ENCODE data around the gene UBR1. TPM values are rescaled to one million over a fixed set of nuclear protein-coding genes. Genes with fewer than 3 reads are reported as not detected.

Gene UBR1
- total RNA-seq, 1 experiment from 2014 or later = 22.6 TPM

DNA sequence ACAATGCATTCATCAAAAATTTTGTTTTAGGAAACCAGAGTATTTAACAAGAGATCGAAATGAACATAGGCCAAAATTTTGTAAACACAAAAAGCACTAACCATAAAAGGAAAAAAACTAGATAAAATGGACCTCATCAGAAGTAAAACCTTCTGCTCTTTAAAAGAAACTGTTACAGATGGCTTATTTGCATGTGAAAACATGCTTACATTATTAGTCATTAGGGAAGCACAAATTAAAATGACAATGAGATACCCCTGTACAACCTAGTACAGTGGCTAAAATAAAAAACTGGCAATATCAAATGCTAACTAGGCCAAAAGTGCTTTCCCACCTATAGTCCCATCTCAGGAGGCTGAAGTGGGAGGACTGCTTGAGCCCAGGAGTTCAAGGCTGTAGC lies 19.3 kb downstream of the UBR1 start:
- Histone ChIP-seq H2AFZ (ENCODE audit: low read length) (no peak overlapping the region), H3K27ac (ENCODE audit: low read length) (no peak overlapping the region), H3K4me1 (ENCODE audit: insufficient read depth, low read length) (no peaks in the 10 kb centered on the region), H3K79me2 (ENCODE audit: low read length) (0 out of 2 replicates have a peak, but pooled peaks cover 5% of the 10 kb centered on the region), H3K9me3 (ENCODE audit: low read length) (no peaks in the 10 kb centered on the region), H3K4me3 (ENCODE audit: low read length) (no peak overlapping the region), H3K27me3 (ENCODE audit: low read length) (no peaks in the 10 kb centered on the region), H3K9ac (ENCODE audit: low read length) (no peak overlapping the region), H4K20me1 (ENCODE audit: low read length) (no peaks in the 10 kb centered on the region), H3K9me2 (replicated peaks; ENCODE audit: low read length) (no peaks in the 10 kb centered on the region), H3K36me3 (ENCODE audit: low read depth, low read length) (peaks cover 21% of the 10 kb centered on the region), H3K4me2 (ENCODE audit: low read length) (no peak overlapping the region), H3F3A (ENCODE audit: low read length, unreplicated experiment) (no peaks in the 10 kb centered on the region)
- intact Hi-C loops (cut with micrococcal nuclease) = no loop called here
- CTCF ChIA-PET = interaction anchor here (0.6 kb wide), 2 partner anchors 105 to 369 kb away, joined by 3 to 6 read pairs; no protein-coding TSS in a partner anchor
- TF ChIP-seq, protein P1, sequence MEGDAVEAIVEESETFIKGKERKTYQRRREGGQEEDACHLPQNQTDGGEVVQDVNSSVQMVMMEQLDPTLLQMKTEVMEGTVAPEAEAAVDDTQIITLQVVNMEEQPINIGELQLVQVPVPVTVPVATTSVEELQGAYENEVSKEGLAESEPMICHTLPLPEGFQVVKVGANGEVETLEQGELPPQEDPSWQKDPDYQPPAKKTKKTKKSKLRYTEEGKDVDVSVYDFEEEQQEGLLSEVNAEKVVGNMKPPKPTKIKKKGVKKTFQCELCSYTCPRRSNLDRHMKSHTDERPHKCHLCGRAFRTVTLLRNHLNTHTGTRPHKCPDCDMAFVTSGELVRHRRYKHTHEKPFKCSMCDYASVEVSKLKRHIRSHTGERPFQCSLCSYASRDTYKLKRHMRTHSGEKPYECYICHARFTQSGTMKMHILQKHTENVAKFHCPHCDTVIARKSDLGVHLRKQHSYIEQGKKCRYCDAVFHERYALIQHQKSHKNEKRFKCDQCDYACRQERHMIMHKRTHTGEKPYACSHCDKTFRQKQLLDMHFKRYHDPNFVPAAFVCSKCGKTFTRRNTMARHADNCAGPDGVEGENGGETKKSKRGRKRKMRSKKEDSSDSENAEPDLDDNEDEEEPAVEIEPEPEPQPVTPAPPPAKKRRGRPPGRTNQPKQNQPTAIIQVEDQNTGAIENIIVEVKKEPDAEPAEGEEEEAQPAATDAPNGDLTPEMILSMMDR (conservative IDR thresholded peaks at IDR 0.05; ENCODE audit: low read depth, low read length) = no peak
- TF ChIP-seq EZH2 (IDR thresholded peaks at IDR 0.05; ENCODE audit: low read length, unreplicated experiment) = no peak
- TF ChIP-seq EZH2phosphoT487 (IDR thresholded peaks at IDR 0.05; ENCODE audit: borderline replicate concordance, low read length) = no peak
- BruUV-seq (replicated peaks) = no TSS peak
- POLR2A ChIA-PET (ENCODE audit: unreplicated experiment) = no interaction called here
- DNase-seq (no peak), ATAC-seq (peak; percentile 63)

DNA sequence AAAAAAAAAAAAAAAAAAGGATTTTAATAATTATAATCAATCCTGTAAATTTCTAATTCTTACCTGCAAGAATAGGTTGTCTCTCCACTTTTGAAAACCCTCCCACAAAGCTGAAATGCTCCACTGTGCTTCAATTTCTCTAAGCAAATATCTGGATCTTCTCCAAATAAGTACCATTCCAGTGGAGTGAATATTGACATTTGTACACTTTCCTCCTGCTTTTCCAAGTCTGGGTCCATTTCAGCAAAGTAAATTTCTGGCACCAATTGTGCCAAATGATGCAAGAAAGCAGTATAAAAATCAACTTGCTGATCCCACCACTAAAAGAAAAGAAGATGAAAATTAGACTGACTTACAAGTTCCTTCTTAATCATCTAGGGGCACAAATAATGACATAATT lies 19.9 kb downstream of the UBR1 start:
- TF ChIP-seq EZH2phosphoT487 (IDR thresholded peaks at IDR 0.05; ENCODE audit: borderline replicate concordance, low read length) (no peak), EZH2 (IDR thresholded peaks at IDR 0.05; ENCODE audit: low read length, unreplicated experiment) (no peak)
- TF ChIP-seq, protein P1 (conservative IDR thresholded peaks at IDR 0.05; ENCODE audit: low read depth, low read length) = no peak
- intact Hi-C loops (cut with micrococcal nuclease) = no loop called here
- Histone ChIP-seq H3K4me3 (ENCODE audit: low read length) (no peak overlapping the region), H3K9me3 (ENCODE audit: low read length) (no peaks in the 10 kb centered on the region), H2AFZ (ENCODE audit: low read length) (no peak overlapping the region), H3K4me2 (ENCODE audit: low read length) (no peak overlapping the region), H3K27me3 (ENCODE audit: low read length) (no peaks in the 10 kb centered on the region), H3K79me2 (ENCODE audit: low read length) (no peaks in the 10 kb centered on the region), H4K20me1 (ENCODE audit: low read length) (no peaks in the 10 kb centered on the region), H3K36me3 (ENCODE audit: low read depth, low read length) (peaks cover 26% of the 10 kb centered on the region), H3F3A (ENCODE audit: low read length, unreplicated experiment) (no peaks in the 10 kb centered on the region), H3K4me1 (ENCODE audit: insufficient read depth, low read length) (no peaks in the 10 kb centered on the region), H3K9me2 (replicated peaks; ENCODE audit: low read length) (no peaks in the 10 kb centered on the region), H3K9ac (ENCODE audit: low read length) (no peak overlapping the region), H3K27ac (ENCODE audit: low read length) (no peak overlapping the region)
- ATAC-seq = no peak
- ChIA-PET CTCF (interaction anchor here (0.6 kb wide), 1 partner anchor 369 kb away, joined by 3 read pairs; no protein-coding TSS in a partner anchor), POLR2A (ENCODE audit: unreplicated experiment) (no interaction called here)
- no TSS peak for BruUV-seq (replicated peaks)
- DNase-seq = peak; percentile 4

DNA sequence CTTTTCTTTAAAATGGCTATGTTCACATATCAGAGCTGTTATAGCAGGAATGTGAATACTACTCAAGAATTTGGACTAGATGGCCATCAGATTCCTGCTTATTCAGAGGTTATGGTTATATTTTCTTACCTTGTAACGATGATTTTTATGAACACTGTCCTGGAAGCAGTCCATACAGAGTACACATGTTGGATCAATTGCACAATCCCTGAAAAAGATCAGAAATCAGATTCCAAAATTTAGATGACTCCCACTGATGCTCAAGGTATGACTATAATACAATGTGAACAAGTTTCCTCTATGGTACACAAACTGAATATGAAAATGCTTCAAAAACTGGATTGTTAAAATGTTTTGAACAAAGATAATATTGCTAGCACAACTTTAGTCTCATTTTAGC lies 23.3 kb downstream of the UBR1 start:
- Histone ChIP-seq H3K27me3 (ENCODE audit: low read length) (no peaks in the 10 kb centered on the region), H3K9me3 (ENCODE audit: low read length) (no peaks in the 10 kb centered on the region), H2AFZ (ENCODE audit: low read length) (no peak overlapping the region), H3K9me2 (replicated peaks; ENCODE audit: low read length) (no peaks in the 10 kb centered on the region), H3K36me3 (ENCODE audit: low read depth, low read length) (peaks cover 28% of the 10 kb centered on the region), H3K4me3 (ENCODE audit: low read length) (no peak overlapping the region), H3F3A (ENCODE audit: low read length, unreplicated experiment) (no peaks in the 10 kb centered on the region), H4K20me1 (ENCODE audit: low read length) (no peaks in the 10 kb centered on the region), H3K4me1 (ENCODE audit: insufficient read depth, low read length) (no peaks in the 10 kb centered on the region), H3K27ac (ENCODE audit: low read length) (no peak overlapping the region), H3K4me2 (ENCODE audit: low read length) (no peak overlapping the region), H3K9ac (ENCODE audit: low read length) (no peak overlapping the region), H3K79me2 (ENCODE audit: low read length) (no peaks in the 10 kb centered on the region)
- CTCF ChIA-PET = no interaction called here
- POLR2A ChIA-PET (ENCODE audit: unreplicated experiment) = no interaction called here
- TF ChIP-seq EZH2 (IDR thresholded peaks at IDR 0.05; ENCODE audit: low read length, unreplicated experiment) = no peak
- TF ChIP-seq, protein P1 (conservative IDR thresholded peaks at IDR 0.05; ENCODE audit: low read depth, low read length) = no peak
- no peak for TF ChIP-seq EZH2phosphoT487 (IDR thresholded peaks at IDR 0.05; ENCODE audit: borderline replicate concordance, low read length)
- no peak for ATAC-seq
- BruUV-seq (replicated peaks) = no TSS peak
- intact Hi-C loops (cut with micrococcal nuclease) = no loop called here
- no peak for DNase-seq
